Measurements from ENCODE around the gene PERM1.
"Not testable (repeated sequence)": the region's sequence is repeated elsewhere in the genome, so short reads cannot be mapped to it uniquely, and the experiment has no call there.

PERM1 gene

GRCh38 chr1:955474-955873 is 26.4 kb downstream of the PERM1 start:
- H3K4me1 ChIP-seq (ENCODE audit: insufficient read depth, low read length): no peaks in the 10 kb centered on the region
- peaks cover 11% of the 10 kb centered on the region for H3K27me3 ChIP-seq (ENCODE audit: insufficient read depth, low read length)
- H3K27ac ChIP-seq (ENCODE audit: low read length): no peak overlapping the region
- peaks cover 65% of the 10 kb centered on the region for H3K36me3 ChIP-seq (ENCODE audit: insufficient read depth, low read depth, low read length)
- no peak overlapping the region for H3K9ac ChIP-seq (ENCODE audit: low read depth, low read length)
- no peak overlapping the region for H3K4me3 ChIP-seq (ENCODE audit: low read length)
- no peaks in the 10 kb centered on the region for H3K9me3 ChIP-seq (ENCODE audit: insufficient read depth, low read depth, low read length)

DNA sequence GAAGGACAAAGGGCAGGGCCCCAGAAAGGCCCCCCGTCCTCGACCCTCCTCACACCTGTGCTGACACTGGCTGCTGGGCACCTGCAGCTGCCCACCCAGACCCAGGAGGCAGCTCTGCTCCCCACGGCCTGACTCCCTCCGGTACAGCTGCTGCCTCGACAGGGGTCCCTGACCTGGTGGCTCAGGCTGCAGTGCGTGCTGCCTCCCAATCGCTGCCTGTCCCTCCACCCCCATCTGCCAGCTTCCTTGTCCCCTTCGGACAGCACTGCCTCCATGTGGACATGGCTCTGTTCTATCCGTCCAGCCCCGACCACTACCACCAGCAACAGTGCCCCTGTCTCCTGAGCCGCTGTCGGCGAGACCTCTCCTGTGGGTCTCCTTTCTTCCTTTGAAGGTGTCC is 27.0 kb downstream of the PERM1 start:
- Histone ChIP-seq H3K36me3 (ENCODE audit: insufficient read depth, low read depth, low read length) (peaks cover 70% of the 10 kb centered on the region), H3K9ac (ENCODE audit: low read depth, low read length) (no peak overlapping the region), H3K27ac (ENCODE audit: low read length) (no peak overlapping the region), H3K4me3 (ENCODE audit: low read length) (no peak overlapping the region), H3K27me3 (ENCODE audit: insufficient read depth, low read length) (peaks cover 7% of the 10 kb centered on the region), H3K4me1 (ENCODE audit: insufficient read depth, low read length) (no peaks in the 10 kb centered on the region), H3K9me3 (ENCODE audit: insufficient read depth, low read depth, low read length) (no peaks in the 10 kb centered on the region)

GRCh38 chr1:953524-954320 is 28.2 kb downstream of the PERM1 start:
- H3K9me3 ChIP-seq (ENCODE audit: insufficient read depth, low read depth, low read length): no peaks in the 10 kb centered on the region
- H3K27ac ChIP-seq (ENCODE audit: low read length): no peak overlapping the region
- H3K4me1 ChIP-seq (ENCODE audit: insufficient read depth, low read length): no peaks in the 10 kb centered on the region
- H3K27me3 ChIP-seq (ENCODE audit: insufficient read depth, low read length): no peaks in the 10 kb centered on the region
- H3K36me3 ChIP-seq (ENCODE audit: insufficient read depth, low read depth, low read length): peaks cover 81% of the 10 kb centered on the region
- no peak overlapping the region for H3K4me3 ChIP-seq (ENCODE audit: low read length)
- H3K9ac ChIP-seq (ENCODE audit: low read depth, low read length): no peak overlapping the region

DNA sequence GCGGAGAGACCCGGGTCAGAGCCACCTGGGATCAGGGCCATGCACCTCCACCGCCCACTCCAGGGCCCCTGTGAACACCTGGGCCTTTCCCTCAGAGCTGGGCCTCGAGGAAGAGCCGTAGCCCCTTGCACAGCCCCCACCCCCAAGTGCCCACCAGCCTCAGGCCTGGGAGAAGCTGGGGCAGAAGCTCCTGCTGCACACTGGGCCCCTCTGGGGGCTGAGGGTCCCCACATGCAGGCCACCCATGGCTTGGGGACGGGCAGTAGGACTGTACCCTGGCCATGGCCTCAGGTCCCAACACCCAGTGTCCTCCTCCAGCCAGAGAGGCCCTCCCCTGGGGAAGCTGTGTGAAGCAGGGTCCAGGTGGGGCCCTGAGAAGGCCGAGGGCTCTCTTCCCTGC is 29.3 kb downstream of the PERM1 start:
- no peak overlapping the region for H3K9ac ChIP-seq (ENCODE audit: low read depth, low read length)
- no peak overlapping the region for H3K4me3 ChIP-seq (ENCODE audit: low read length)
- H3K36me3 ChIP-seq (ENCODE audit: insufficient read depth, low read depth, low read length): peaks cover 92% of the 10 kb centered on the region
- H3K4me1 ChIP-seq (ENCODE audit: insufficient read depth, low read length): no peaks in the 10 kb centered on the region
- H3K27ac ChIP-seq (ENCODE audit: low read length): no peak overlapping the region
- no peaks in the 10 kb centered on the region for H3K27me3 ChIP-seq (ENCODE audit: insufficient read depth, low read length)
- no peaks in the 10 kb centered on the region for H3K9me3 ChIP-seq (ENCODE audit: insufficient read depth, low read depth, low read length)

DNA sequence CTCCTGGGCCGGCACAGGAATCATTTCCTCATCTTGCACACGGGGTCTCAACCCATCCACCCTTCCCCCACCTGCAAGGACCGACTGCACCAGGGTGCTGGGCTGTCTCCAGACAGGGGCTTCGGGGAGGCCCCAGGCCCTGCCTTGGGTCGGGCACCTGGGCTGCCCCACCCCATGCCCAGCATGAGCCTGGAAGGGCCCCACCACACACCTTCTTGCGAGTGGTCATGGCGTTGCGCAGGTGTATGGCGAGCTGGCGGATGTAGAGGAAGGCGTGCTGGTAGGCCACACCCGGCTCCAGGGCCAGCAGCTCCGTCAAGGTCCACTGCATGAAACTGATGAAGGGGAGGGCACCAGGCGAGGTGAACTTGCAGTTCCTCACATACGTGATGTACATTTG is 29.7 kb downstream of the PERM1 start:
- H3K4me1 ChIP-seq (ENCODE audit: insufficient read depth, low read length): no peaks in the 10 kb centered on the region
- no peak overlapping the region for H3K4me3 ChIP-seq (ENCODE audit: low read length)
- no peaks in the 10 kb centered on the region for H3K9me3 ChIP-seq (ENCODE audit: insufficient read depth, low read depth, low read length)
- no peaks in the 10 kb centered on the region for H3K27me3 ChIP-seq (ENCODE audit: insufficient read depth, low read length)
- H3K9ac ChIP-seq (ENCODE audit: low read depth, low read length): no peak overlapping the region
- peaks cover 96% of the 10 kb centered on the region for H3K36me3 ChIP-seq (ENCODE audit: insufficient read depth, low read depth, low read length)
- H3K27ac ChIP-seq (ENCODE audit: low read length): no peak overlapping the region

DNA sequence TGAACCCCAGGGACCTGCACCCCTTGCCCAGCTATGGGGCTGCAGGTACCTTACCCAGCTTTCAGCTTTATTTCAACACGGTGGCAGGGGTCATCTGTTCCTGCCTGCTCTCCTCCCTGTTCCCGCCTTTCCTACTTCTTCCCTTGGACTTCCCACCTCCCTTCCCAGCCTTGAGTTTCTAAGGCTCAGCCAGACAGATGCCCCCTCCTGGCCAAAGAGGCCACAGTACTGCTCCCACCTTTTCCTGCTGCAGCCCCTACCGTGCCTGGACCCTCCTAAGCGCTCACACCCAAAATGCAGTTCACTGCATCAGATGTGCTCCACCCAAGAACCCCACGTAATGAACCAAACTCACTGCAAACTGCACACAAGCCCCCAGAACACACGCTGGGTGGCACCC is 30.5 kb downstream of the PERM1 start:
- Histone ChIP-seq H3K4me3 (ENCODE audit: low read length) (no peak overlapping the region), H3K9me3 (ENCODE audit: insufficient read depth, low read depth, low read length) (no peaks in the 10 kb centered on the region), H3K9ac (ENCODE audit: low read depth, low read length) (no peak overlapping the region), H3K36me3 (ENCODE audit: insufficient read depth, low read depth, low read length) (peaks cover 93% of the 10 kb centered on the region), H3K27me3 (ENCODE audit: insufficient read depth, low read length) (no peaks in the 10 kb centered on the region), H3K4me1 (ENCODE audit: insufficient read depth, low read length) (no peaks in the 10 kb centered on the region), H3K27ac (ENCODE audit: low read length) (no peak overlapping the region)

DNA sequence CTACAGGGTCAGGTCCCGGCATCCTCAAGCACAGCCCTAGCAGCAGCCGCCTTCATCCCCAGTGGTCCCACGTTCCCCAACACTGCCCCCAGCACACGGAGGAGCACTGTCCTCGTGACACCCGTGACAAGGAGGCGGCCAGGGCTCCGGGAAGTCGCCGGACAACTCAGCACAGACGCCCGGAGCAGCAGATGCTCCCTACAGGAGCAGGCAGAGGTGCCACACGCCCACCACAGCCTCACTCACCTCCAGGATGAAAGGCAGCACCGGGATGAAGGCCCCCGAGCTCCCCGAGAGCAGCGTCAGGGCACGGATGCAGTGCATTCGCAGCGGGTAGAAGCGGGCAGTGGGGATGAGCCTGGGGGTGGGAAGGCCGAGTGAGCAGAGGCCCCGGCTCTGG is 31.0 kb downstream of the PERM1 start:
- no peak overlapping the region for H3K9ac ChIP-seq (ENCODE audit: low read depth, low read length)
- peaks cover 93% of the 10 kb centered on the region for H3K36me3 ChIP-seq (ENCODE audit: insufficient read depth, low read depth, low read length)
- H3K27me3 ChIP-seq (ENCODE audit: insufficient read depth, low read length): no peaks in the 10 kb centered on the region
- no peak overlapping the region for H3K4me3 ChIP-seq (ENCODE audit: low read length)
- H3K27ac ChIP-seq (ENCODE audit: low read length): no peak overlapping the region
- no peaks in the 10 kb centered on the region for H3K9me3 ChIP-seq (ENCODE audit: insufficient read depth, low read depth, low read length)
- no peaks in the 10 kb centered on the region for H3K4me1 ChIP-seq (ENCODE audit: insufficient read depth, low read length)

DNA sequence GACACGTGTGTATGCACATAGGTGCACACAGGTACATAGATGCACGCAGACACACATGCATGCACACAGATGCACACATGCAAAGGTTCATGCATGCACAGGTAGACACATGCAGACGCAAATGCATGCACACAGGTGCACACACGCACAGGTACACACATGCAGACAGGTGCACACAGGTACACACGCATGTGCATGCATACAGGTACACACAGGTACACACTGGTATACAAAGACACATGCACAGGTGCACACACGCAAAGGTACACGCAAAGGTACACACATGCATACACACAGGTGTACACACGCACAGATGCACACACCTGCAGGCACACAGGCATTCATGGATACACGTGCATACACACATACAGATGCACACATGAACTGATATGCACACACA is 31.6 kb downstream of the PERM1 start:
- Histone ChIP-seq H3K4me3 (ENCODE audit: low read length) (no peak overlapping the region), H3K4me1 (ENCODE audit: insufficient read depth, low read length) (no peaks in the 10 kb centered on the region), H3K9ac (ENCODE audit: low read depth, low read length) (no peak overlapping the region), H3K36me3 (ENCODE audit: insufficient read depth, low read depth, low read length) (peaks cover 91% of the 10 kb centered on the region), H3K27me3 (ENCODE audit: insufficient read depth, low read length) (no peaks in the 10 kb centered on the region), H3K9me3 (ENCODE audit: insufficient read depth, low read depth, low read length) (no peaks in the 10 kb centered on the region), H3K27ac (ENCODE audit: low read length) (no peak overlapping the region)

DNA sequence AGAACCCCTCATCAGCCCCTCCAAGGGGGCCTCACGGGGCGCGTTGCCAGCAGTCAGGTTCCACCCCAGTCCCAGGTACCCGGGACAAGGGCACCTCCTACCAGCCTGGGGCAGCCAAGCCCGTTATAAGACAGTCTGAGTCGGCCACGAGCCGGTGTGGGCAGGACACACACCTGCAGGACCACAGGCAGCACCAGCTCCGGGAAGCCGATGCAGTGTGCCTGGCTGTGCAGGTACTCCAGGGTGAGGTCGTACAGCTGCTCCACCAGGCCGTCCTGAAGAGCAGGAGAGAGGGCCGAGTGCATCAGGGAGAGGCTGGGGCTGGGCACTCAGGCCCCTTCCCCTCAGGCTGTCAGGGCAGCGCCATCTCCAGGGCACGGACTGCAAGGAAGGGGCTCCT is 33.9 kb downstream of the PERM1 start:
- Histone ChIP-seq H3K9me3 (ENCODE audit: insufficient read depth, low read depth, low read length) (no peaks in the 10 kb centered on the region), H3K27me3 (ENCODE audit: insufficient read depth, low read length) (peaks cover 11% of the 10 kb centered on the region), H3K36me3 (ENCODE audit: insufficient read depth, low read depth, low read length) (peaks cover 75% of the 10 kb centered on the region), H3K27ac (ENCODE audit: low read length) (no peak overlapping the region), H3K4me3 (ENCODE audit: low read length) (no peak overlapping the region), H3K4me1 (ENCODE audit: insufficient read depth, low read length) (no peaks in the 10 kb centered on the region), H3K9ac (ENCODE audit: low read depth, low read length) (no peak overlapping the region)

- H3K9me3 ChIP-seq (ENCODE audit: insufficient read depth, low read depth, low read length); H3K4me1 ChIP-seq (ENCODE audit: insufficient read depth, low read length); H3K9ac ChIP-seq (ENCODE audit: low read depth, low read length); H3K27ac ChIP-seq (ENCODE audit: low read length); H3K4me3 ChIP-seq (ENCODE audit: low read length): not testable (repeated sequence)
- peaks cover 22% of the 10 kb centered on the region for H3K27me3 ChIP-seq (ENCODE audit: insufficient read depth, low read length)
- H3K36me3 ChIP-seq (ENCODE audit: insufficient read depth, low read depth, low read length): peaks cover 64% of the 10 kb centered on the region
Measured at GRCh38 chr1:946811-947210, 35.1 kb downstream of the PERM1 start.

DNA sequence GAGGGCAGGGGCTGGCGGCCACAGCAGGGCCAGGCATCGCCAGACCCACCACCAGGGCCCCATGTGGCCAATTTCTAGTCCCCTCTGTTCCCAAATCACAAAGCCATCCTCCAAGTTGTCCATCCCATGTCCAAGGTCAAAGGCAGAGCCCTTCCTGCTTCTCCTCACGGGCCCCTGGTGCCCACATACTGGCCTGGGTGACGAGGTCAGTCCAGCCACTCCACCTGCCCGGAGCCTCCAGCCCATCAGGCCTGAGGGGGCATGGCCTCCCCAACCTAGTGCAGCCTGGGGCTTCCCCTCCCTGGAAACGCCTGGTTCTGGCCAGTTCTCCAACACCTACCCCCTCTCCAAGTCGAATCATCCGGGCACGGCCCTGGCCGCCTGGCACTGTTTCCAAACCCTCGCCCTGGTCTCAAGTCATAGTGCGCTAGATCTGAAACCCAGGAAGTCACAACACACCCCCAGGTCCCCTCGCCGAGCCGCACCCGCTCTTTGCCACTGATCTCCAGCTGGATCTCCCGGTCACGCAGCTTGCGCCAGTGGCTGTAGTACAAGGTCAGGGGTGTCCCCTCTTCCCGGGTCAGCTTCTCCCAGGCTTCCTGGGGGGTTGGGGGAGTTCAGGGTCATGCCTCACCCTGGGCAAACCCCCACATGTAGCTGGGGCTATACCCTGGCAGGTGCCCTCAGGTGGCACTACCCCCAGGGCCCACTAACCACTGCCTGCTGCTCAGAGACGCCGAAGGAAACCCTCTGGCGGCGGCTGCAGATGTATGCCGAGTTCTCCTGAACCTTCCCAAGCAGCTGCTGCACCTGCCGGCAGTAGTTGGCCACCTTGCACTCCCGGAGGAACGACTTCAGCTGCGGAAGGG is 36.0 kb downstream of the PERM1 start:
- H3K4me1 ChIP-seq (ENCODE audit: insufficient read depth, low read length): no peaks in the 10 kb centered on the region; the same call in 1 of the 2 replicates
- no peaks in the 10 kb centered on the region for H3K9me3 ChIP-seq (ENCODE audit: insufficient read depth, low read depth, low read length)
- peaks cover 57% of the 10 kb centered on the region for H3K36me3 ChIP-seq (ENCODE audit: insufficient read depth, low read depth, low read length)
- peaks cover 31% of the 10 kb centered on the region for H3K27me3 ChIP-seq (ENCODE audit: insufficient read depth, low read length)
- H3K27ac ChIP-seq (ENCODE audit: low read length): no peak overlapping the region
- no peak overlapping the region for H3K4me3 ChIP-seq (ENCODE audit: low read length)
- H3K9ac ChIP-seq (ENCODE audit: low read depth, low read length): no peak overlapping the region
